ENCODE measurements around the gene HSPA2.
"Not testable (repeated sequence)": the region's sequence is repeated elsewhere in the genome, so short reads cannot be mapped to it uniquely, and the experiment has no call there.

Gene HSPA2

GRCh38 chr14:64513271-64513670 lies 27.3 kb upstream of the HSPA2 start:
- TF ChIP-seq CTCF (IDR thresholded peaks at IDR 0.05; ENCODE audit: poor library complexity, severe bottlenecking) = no peak
- Histone ChIP-seq H3K4me1 (ENCODE audit: insufficient read depth, poor library complexity, severe bottlenecking) (peaks cover 25% of the 10 kb centered on the region), H3K36me3 (ENCODE audit: low read depth) (peaks cover 14% of the 10 kb centered on the region), H3K4me3 (ENCODE audit: severe bottlenecking) (no peak overlapping the region), H3K27ac (ENCODE audit: poor library complexity, severe bottlenecking) (no peak overlapping the region), H3K9me3 (ENCODE audit: severe bottlenecking) (no peaks in the 10 kb centered on the region), H3K27me3 (ENCODE audit: insufficient read depth, poor library complexity, severe bottlenecking) (no peaks in the 10 kb centered on the region)
- DNase-seq (ENCODE audit: low spot score) (no peak), ATAC-seq (ENCODE audit: low read depth) (no peak)

GRCh38 chr14:64515053-64515452 lies 25.5 kb upstream of the HSPA2 start:
- TF ChIP-seq CTCF (IDR thresholded peaks at IDR 0.05; ENCODE audit: poor library complexity, severe bottlenecking) = no peak
- Histone ChIP-seq H3K4me3 (ENCODE audit: severe bottlenecking) (no peak overlapping the region), H3K4me1 (ENCODE audit: insufficient read depth, poor library complexity, severe bottlenecking) (peaks cover 18% of the 10 kb centered on the region), H3K36me3 (ENCODE audit: low read depth) (peaks cover 14% of the 10 kb centered on the region), H3K27me3 (ENCODE audit: insufficient read depth, poor library complexity, severe bottlenecking) (no peaks in the 10 kb centered on the region), H3K27ac (ENCODE audit: poor library complexity, severe bottlenecking) (no peak overlapping the region), H3K9me3 (ENCODE audit: severe bottlenecking) (no peaks in the 10 kb centered on the region)
- DNase-seq (ENCODE audit: low spot score) = no peak
- ATAC-seq (ENCODE audit: low read depth) = no peak

- Histone ChIP-seq H3K4me1 (ENCODE audit: insufficient read depth, poor library complexity, severe bottlenecking) (peaks cover 14% of the 10 kb centered on the region), H3K9me3 (ENCODE audit: severe bottlenecking) (no peaks in the 10 kb centered on the region), H3K4me3 (ENCODE audit: severe bottlenecking) (no peak overlapping the region), H3K27ac (ENCODE audit: poor library complexity, severe bottlenecking) (no peak overlapping the region), H3K36me3 (ENCODE audit: low read depth) (peaks cover 18% of the 10 kb centered on the region), H3K27me3 (ENCODE audit: insufficient read depth, poor library complexity, severe bottlenecking) (no peaks in the 10 kb centered on the region)
- ATAC-seq (ENCODE audit: low read depth) (no peak), DNase-seq (ENCODE audit: low spot score) (no peak)
- TF ChIP-seq CTCF (IDR thresholded peaks at IDR 0.05; ENCODE audit: poor library complexity, severe bottlenecking) = no peak
Observed at GRCh38 chr14:64516969-64517368, 23.6 kb upstream of the HSPA2 start.

- not testable (repeated sequence) for H3K27ac ChIP-seq (ENCODE audit: poor library complexity, severe bottlenecking); DNase-seq (ENCODE audit: low spot score); H3K9me3 ChIP-seq (ENCODE audit: severe bottlenecking); ATAC-seq (ENCODE audit: low read depth); H3K4me3 ChIP-seq (ENCODE audit: severe bottlenecking); H3K27me3 ChIP-seq (ENCODE audit: insufficient read depth, poor library complexity, severe bottlenecking)
- H3K36me3 ChIP-seq (ENCODE audit: low read depth) = peaks cover 25% of the 10 kb centered on the region
- H3K4me1 ChIP-seq (ENCODE audit: insufficient read depth, poor library complexity, severe bottlenecking) = peaks cover 14% of the 10 kb centered on the region
Observed at GRCh38 chr14:64517667-64518066, 22.9 kb upstream of the HSPA2 start.

- Histone ChIP-seq H3K27me3 (ENCODE audit: insufficient read depth, poor library complexity, severe bottlenecking) (no peaks in the 10 kb centered on the region), H3K9me3 (ENCODE audit: severe bottlenecking) (no peaks in the 10 kb centered on the region), H3K36me3 (ENCODE audit: low read depth) (peaks cover 25% of the 10 kb centered on the region), H3K4me1 (ENCODE audit: insufficient read depth, poor library complexity, severe bottlenecking) (peaks cover 14% of the 10 kb centered on the region), H3K27ac (ENCODE audit: poor library complexity, severe bottlenecking) (no peak overlapping the region), H3K4me3 (ENCODE audit: severe bottlenecking) (no peak overlapping the region)
- ATAC-seq (ENCODE audit: low read depth) (no peak), DNase-seq (ENCODE audit: low spot score) (no peak)
- no peak for TF ChIP-seq CTCF (IDR thresholded peaks at IDR 0.05; ENCODE audit: poor library complexity, severe bottlenecking)
Observed at GRCh38 chr14:64518229-64518628, 22.3 kb upstream of the HSPA2 start.
